Medulla oblongata (tissue), 1 donor: Measurements from ENCODE around the gene PSMA7.
"Not testable (repeated sequence)": the region's sequence is repeated elsewhere in the genome, so short reads cannot be mapped to it uniquely, and the experiment has no call there.

Experiments
- DNase-seq: peaks from one replicate; pipeline ENCODE4 v3.0.0-alpha.2; 2015; ENCODE audit errors: extremely low spot score

PSMA7 gene

GRCh38 chr20:62119591-62120364 is 23.4 kb downstream of the PSMA7 start:
- DNase-seq = no peak

- DNase-seq = no peak
Observed at GRCh38 chr20:62119115-62119514, 24.1 kb downstream of the PSMA7 start.

DNA sequence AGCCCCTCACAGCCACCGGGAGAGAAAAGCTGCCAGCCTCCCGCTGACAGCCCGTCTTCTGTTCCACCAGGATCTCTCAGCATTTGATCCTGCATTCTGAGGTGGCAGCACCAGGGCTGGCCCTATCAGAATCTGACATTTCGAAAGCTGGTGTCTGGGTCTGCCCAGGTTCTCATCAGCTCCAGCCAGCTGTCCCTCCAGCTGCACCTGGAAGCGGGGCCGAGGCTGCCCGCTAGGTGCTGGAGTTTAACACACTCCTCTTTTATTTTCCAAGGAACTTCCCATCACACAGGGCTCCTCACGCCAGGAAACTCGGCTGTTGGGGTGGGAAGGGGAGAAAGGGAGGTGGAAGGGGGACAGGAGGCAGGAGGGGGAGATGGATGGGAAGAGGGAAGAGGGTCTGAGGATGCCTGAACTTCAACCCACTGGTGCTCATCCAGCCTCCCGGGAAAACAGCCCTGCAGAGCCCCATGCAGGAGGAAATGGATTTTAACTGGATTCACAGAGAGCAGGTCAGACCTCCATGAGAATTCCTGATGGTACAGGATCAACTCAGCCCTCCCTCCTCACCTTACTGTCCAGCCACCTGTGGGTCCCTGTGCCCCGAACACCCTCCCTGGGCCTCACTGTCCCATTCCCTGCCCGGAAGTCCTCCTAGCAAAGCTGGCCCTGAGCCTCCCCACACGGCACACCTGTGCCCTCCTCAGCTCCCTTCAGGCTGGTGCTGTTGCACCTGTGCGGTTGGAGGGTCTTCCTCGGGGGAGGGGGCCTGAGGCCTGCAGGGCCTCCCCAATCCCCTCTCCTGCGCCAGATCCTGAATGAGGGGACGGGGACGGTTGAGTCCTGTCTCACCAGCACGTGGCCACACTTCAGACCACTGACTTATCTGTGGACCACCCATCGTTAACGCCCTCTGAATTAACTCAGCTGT is 24.8 kb downstream of the PSMA7 start:
- no peak for DNase-seq

GRCh38 chr20:62117658-62118057 is 25.5 kb downstream of the PSMA7 start:
- DNase-seq = no peak

- DNase-seq = no peak
Observed at GRCh38 chr20:62117362-62117646, 25.9 kb downstream of the PSMA7 start.

DNA sequence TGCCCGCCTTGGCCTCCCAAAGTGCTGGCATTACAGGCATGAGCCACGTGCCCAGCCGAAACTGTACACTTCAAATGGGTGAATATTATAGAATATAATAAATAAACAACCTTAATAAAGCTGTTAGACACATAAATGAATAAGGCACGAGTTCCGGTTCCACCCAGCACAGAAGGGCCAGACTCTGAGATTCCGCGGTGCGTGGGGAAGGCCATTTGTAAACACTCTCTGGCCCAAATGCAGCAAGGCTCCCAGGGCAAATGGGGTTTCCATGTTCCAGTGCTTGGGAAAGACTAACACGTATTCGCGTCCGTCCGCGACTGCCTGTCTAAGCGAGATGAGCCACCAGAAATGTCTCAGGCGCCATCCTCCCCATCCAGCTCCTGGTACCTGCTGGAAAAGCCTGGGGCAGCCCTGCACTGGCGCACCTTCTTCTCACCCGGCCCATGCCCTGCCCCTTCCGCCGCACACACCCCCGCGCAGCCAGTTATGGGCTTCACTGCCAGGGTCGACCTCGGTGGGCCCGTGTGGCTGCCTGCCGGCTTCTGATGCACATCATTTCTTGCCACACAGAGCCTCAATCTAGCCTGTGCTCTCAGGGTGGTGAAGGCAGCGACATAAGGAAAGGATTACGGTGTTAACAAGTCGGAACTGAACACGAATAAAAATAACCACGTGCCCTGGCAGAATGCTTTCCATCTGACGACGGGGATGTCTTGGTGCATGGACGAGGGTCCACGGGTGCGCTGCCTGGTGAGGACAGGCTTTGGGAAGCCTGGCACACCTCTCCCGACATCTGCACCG is 26.4 kb downstream of the PSMA7 start:
- no peak for DNase-seq

- DNase-seq = not testable (repeated sequence)
Observed at GRCh38 chr20:62115800-62116407, 27.3 kb downstream of the PSMA7 start.

GRCh38 chr20:62114894-62115293 is 28.3 kb downstream of the PSMA7 start:
- DNase-seq = no peak

- DNase-seq = no peak
Observed at GRCh38 chr20:62112368-62112767, 30.8 kb downstream of the PSMA7 start.

DNA sequence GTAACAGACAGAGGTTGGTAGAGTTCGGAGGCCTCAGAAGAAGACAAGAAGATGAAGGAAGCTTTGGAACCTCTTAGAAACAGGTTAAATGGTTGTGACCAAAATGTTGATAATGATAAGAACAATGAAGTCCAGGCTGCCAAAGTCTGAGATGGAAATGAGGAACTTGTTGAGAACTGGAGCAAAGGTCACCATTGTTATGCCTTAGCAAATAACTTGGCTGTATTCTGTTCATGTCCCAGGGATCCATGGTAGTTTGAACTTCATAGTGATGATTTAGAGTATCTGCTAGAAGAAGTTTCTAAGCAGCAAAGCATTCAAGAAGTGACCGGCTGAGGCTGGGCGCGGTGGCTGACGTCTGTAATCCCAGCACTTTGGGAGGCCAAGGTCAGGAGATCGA is 32.0 kb downstream of the PSMA7 start:
- no peak for DNase-seq

DNA sequence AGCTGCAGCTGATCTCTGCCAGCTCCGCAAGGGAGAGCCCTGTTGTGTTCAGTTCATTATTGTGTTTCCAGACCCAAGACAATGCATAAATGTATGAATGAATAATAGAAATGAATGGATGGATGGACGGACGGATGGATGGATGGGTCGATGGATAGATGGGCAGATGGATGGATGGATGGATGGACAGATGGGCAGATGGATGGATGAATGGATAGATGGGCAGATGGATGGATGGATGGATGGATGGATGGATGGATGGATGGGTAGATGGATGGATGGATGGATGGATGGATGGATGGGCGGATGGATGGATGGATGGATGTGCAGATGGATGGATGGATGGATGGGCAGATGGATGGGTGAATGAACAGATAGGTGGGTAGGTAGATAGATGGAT is 37.6 kb downstream of the PSMA7 start:
- no peak for DNase-seq

DNA sequence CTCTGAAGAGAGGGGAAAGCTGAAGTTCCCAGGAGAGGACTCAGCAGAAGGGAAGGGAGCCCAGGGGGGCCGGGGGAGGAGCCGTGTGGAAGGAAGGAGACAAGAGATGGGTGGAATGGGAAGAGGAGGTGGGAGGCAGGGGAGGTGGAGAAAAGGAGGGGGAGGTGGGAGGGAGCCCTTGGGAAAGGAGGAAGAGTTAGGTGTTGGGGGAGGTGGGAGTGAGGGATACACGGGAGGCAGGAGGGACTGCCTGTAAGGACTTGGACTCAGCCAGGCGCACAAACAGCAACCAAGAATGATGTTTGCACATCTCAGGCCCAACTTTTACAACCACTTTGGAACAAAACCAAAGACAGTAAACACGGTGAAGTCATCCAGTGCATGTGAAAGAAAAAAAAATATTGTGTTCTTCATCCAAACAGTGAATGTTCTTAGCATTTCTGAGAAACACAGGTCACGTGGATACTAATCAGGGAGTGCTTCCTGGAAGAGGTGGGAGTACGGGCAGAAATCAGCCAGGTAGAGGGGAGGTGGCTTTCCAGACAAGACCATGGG is 38.3 kb downstream of the PSMA7 start:
- DNase-seq = no peak

DNA sequence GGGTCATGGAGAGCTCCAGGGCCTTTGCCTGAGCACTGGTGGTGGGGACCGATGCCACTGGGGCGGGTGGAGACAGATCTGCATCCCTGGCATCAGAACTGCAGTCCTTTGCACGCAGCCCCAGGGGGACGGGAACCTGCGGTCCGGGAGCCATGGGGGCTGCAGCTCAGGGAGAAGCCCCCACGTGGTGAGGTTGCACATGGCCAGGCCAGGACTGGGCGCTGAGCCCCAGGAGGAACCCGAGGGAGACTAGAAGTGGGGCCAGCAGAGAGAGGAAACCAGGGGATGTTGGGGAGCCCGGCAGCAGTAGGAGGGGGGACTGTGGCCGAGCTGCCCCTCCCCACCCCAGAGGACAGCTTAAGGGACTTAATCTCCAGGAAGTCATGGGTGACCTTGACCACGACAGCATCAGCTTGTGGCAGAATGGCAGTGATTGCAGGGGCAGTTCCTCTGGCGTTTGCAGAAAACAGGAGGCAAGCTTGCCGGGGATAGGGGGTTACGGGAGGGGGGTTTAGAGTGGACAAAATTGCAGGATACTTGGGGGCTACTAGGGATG is 38.9 kb downstream of the PSMA7 start:
- no peak for DNase-seq

- DNase-seq = no peak
Observed at GRCh38 chr20:62103508-62104233, 39.5 kb downstream of the PSMA7 start.

DNA sequence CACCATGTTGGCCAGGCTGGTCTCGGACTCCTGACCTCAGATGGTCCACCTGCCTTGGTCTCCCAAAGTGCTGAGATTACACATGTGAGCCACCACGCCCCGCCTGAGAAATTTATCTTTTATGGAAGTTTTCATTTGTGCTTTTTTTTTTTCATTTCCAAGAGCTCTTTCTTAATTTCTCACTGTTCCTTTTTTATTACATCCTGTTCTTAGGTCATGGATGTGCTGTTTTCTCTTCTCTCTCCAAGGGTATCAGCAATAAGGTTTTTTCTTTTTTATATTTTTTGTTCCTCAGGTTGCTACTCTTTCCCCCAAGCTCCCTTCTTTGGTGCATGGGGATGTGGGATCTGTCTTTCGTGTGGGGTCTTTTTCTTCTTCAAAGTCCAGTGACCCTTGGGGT is 42.1 kb downstream of the PSMA7 start:
- no peak for DNase-seq

DNA sequence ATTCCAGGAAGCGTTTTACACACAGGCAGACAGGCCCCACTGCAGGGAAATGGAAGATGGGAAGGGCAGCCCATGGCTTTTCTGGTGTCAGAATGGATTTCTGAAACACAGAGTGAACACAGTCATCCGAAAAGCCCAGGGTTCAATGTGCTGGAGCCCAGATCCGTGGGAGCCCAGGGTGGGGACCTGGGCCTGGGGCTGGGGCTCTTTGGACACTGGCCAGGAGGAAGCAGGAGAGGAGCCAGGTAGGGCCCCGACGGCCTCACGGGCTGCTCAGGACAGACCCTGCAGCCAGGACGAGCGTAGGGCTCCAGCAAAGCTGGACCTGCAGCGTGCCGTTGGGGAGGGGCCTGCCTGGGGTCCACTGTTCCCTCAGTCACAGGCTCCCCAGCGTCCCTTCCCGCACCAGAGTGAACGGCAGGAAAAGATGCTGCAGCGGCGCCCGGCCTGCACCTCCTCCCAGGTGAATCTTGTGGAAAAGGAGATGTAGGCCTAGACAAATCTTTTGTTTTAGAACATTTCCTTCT is 45.2 kb downstream of the PSMA7 start:
- DNase-seq = no peak

DNA sequence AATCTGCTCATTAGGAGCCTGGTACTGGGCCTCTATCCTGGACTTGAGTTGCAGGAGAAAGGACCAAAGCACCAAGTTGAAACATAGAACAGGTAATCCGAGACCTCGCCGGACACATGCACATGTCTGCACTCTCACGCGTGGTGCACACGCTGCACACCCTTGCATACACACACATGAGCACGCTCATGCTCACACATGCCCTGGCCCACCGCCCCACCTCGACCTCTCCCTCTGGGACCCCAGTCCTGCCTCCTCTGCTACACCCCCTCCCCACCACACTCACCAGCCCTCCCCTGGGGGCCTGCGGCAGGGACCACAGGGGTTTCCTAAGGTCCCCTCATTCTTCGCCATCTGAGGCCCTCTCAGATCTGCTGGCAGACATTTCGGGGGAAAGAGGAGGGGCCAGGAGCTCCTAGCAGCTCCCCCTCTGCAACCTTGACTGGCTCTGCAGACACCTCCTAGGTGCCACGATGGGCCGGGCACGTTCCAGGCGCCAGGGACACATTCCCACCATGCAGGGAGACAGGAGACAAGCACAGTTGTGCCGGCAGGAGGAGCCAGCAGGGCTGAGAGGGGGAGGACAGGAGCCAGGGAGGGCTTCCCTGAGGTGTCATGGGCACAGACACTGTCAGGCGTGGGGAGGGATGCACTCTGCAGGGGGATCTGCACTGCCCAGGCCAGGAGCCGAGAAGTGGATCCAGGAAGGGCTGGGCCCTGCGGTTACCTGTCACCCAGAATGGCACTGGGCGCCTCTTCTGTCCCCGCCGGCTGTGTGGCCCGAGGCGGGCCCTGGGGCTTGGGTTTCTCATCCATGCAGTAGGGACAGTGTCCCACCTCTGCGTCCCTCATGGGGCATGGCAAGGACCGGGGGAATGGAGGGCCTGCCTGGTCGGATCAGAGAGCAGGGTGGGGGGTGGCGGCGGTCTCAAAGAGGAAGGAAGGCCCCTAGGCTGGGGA is 46.5 kb downstream of the PSMA7 start:
- no peak for DNase-seq

DNA sequence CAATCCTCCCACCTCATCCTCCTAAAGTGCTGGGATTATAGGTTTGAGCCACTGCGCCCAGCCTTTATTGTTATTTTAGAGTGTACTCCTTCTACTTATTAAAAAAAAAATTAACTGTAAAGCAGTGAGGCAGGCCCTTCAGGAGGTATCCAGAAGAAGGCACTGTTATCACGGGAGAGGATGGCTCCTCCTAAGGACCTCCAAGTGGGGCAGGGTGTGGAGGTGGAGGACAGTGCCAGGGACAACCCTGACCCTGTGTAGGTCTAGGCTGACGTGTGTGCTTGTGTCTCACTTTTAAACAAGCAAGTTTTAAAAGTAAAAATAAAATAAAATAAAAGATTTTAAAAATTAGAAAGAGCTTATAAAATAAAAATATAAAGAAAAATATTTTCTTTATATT is 53.8 kb downstream of the PSMA7 start:
- no peak for DNase-seq
